HepG2 (cell line): ENCODE results near the gene COPZ2. TPM values are rescaled to one million over a fixed set of nuclear protein-coding genes. Genes with fewer than 3 reads are reported as not detected.

ENCODE experiments used
- ATF5 ChIP-seq: sonication (generic); formaldehyde crosslinking; IDR thresholded peaks from 2 replicates; pipeline ENCODE4 v1.4.0; 2020; ENCODE audit warnings: mild to moderate bottlenecking, low read depth, missing genetic modification reagents
- ATF7-NPFF ChIP-seq: sonication (generic); formaldehyde crosslinking; IDR thresholded peaks from 2 replicates; pipeline ENCODE4 v1.8.1; 2023; ENCODE audit warnings: mild to moderate bottlenecking, low read depth, missing genetic modification reagents, moderate library complexity
- ELF1 ChIP-seq: sonication (generic); formaldehyde crosslinking; IDR thresholded peaks from 2 replicates; pipeline ENCODE4 v1.4.0; 2020; ENCODE audit warnings: missing genetic modification reagents
- ETV5 ChIP-seq: IDR thresholded peaks from 2 replicates; pipeline ENCODE4 v1.6.1; 2018; ENCODE audit warnings: missing biosample characterization, missing genetic modification reagents, inconsistent platforms, borderline replicate concordance
- FOXK2 ChIP-seq: fragments of 450-650 bp; IDR thresholded peaks from 2 replicates; pipeline ENCODE4 v1.6.1; 2016
- HES4 ChIP-seq: sonication (generic); formaldehyde crosslinking; IDR thresholded peaks from 2 replicates; pipeline ENCODE4 v1.9.0; 2021; ENCODE audit warnings: mild to moderate bottlenecking, missing genetic modification reagents, borderline replicate concordance
- IKZF4 ChIP-seq: sonication (generic); formaldehyde crosslinking; IDR thresholded peaks from 2 replicates; pipeline ENCODE4 v1.5.1; 2020; ENCODE audit warnings: borderline replicate concordance, mild to moderate bottlenecking, low read depth, missing genetic modification reagents; ENCODE audit errors: not compliant biosample characterization
- MAFK ChIP-seq, 2 experiments: IDR thresholded peaks in 1 of 2; conservative IDR thresholded peaks in 1 of 2; 2 replicates each; pipeline ENCODE4 v1.6.1; 2011; ENCODE audit warnings: improper control_type of control experiment in 2 of 2, low read length in 2 of 2
- ONECUT2 ChIP-seq: sonication (generic); formaldehyde crosslinking; IDR thresholded peaks from 2 replicates; pipeline ENCODE4 v1.4.0; 2020; ENCODE audit warnings: missing genetic modification reagents
- SMAD1 ChIP-seq: sonication (generic); formaldehyde crosslinking; IDR thresholded peaks from 2 replicates; pipeline ENCODE4 v1.4.0; 2020; ENCODE audit warnings: missing genetic modification reagents, low read depth, mild to moderate bottlenecking, borderline replicate concordance
- TBL1XR1 ChIP-seq: fragments of 150-350 bp; IDR thresholded peaks from 2 replicates; pipeline ENCODE4 v1.6.1; 2014; ENCODE audit warnings: borderline replicate concordance, low read length; ENCODE audit not compliant: partially characterized antibody
- TFE3 ChIP-seq: IDR thresholded peaks from 2 replicates; pipeline ENCODE4 v1.6.1; 2016
- THAP11 ChIP-seq: IDR thresholded peaks from 2 replicates; pipeline ENCODE4 v1.6.1; 2016; ENCODE audit warnings: missing biosample characterization, missing genetic modification reagents
- U2AF1 ChIP-seq: fragments of 200-400 bp; formaldehyde crosslinking; optimal IDR thresholded peaks from 2 replicates; pipeline ENCODE3; 2017; ENCODE audit warnings: mild to moderate bottlenecking, low read depth, low read length
- ZBTB37 ChIP-seq: sonication (generic); formaldehyde crosslinking; IDR thresholded peaks from 2 replicates; pipeline ENCODE4 v1.4.0; 2020; ENCODE audit warnings: mild to moderate bottlenecking, missing genetic modification reagents
- ZNF234 ChIP-seq: sonication (generic); formaldehyde crosslinking; conservative IDR thresholded peaks from 2 replicates; pipeline ENCODE4 v1.5.1; 2020; ENCODE audit warnings: mild to moderate bottlenecking, missing genetic modification reagents
- ZNF253 ChIP-seq: sonication (generic); formaldehyde crosslinking; IDR thresholded peaks from 2 replicates; pipeline ENCODE4 v1.8.0; 2022; ENCODE audit warnings: mild to moderate bottlenecking, missing genetic modification reagents, borderline replicate concordance
- ZNF468 ChIP-seq: sonication (generic); formaldehyde crosslinking; IDR thresholded peaks from 2 replicates; pipeline ENCODE4 v1.8.0; 2022; ENCODE audit warnings: mild to moderate bottlenecking, moderate library complexity, missing genetic modification reagents
- ZNF574 ChIP-seq: sonication (generic); formaldehyde crosslinking; IDR thresholded peaks from 2 replicates; pipeline ENCODE4 v1.4.0; 2020; ENCODE audit warnings: missing genetic modification reagents
- ZNF703 ChIP-seq: sonication (generic); formaldehyde crosslinking; IDR thresholded peaks from 2 replicates; pipeline ENCODE4 v1.5.1; 2020; ENCODE audit warnings: missing genetic modification reagents, mild to moderate bottlenecking, moderate library complexity, borderline replicate concordance
- ZNF713 ChIP-seq: sonication (generic); formaldehyde crosslinking; IDR thresholded peaks from 2 replicates; pipeline ENCODE4 v1.4.0; 2020; ENCODE audit warnings: mild to moderate bottlenecking, missing genetic modification reagents
- ZNF749 ChIP-seq: sonication (generic); formaldehyde crosslinking; IDR thresholded peaks from 2 replicates; pipeline ENCODE4 v1.8.0; 2022; ENCODE audit warnings: mild to moderate bottlenecking, missing genetic modification reagents, moderate library complexity, borderline replicate concordance
- ZNF792 ChIP-seq: IDR thresholded peaks from 2 replicates; pipeline ENCODE4 v1.6.1; 2016
- polyA plus RNA-seq, 8 experiments: library from polyadenylated mRNA; depleted of rRNA in 3 of 8; stranded (reverse) in 7 of 8; unstranded in 1 of 8; fragments of >200 nt; fragmentation: Illumina TruSeq in 4 of 8; extraction: Trizol in 4 of 8; gene quantifications; 2 replicates each; pipeline versions ENCODE4 v1.2.1 to v1.2.3, GENCODE V29; 2011 to 2016; ENCODE audit warnings: low read depth in 4 of 8, missing spikeins in 1 of 8, mixed read lengths in 1 of 8; ENCODE audit not compliant: insufficient read depth in 1 of 8
- total RNA-seq, 5 experiments: library from RNA; depleted of rRNA; stranded (reverse); fragments of >200 nt; fragmentation: Illumina TruSeq; extraction: Trizol; gene quantifications; 2 replicates each; pipeline ENCODE4 v1.2.3, GENCODE V29; 2016; ENCODE audit warnings: low read depth in 1 of 5

Gene COPZ2
- total and polyA plus RNA-seq, 2 of the 13 experiments (the other 11 are each of a cell fraction or from before 2014, with no cell fraction given) = 0.61 to 1.5 TPM

GRCh38 chr17:48048384-48049126 lies 11.0 kb upstream of the COPZ2 start (continued):
- no peak; the same call in 1 of the 2 replicates for TF ChIP-seq SMAD1 (CRISPR knock-in tag)
- TF ChIP-seq ATF7-NPFF (CRISPR knock-in tag) = peak; percentile 80
- no peak for TF ChIP-seq MAFK (conservative IDR thresholded peaks at IDR 0.05 in 1 of 2, IDR thresholded peaks at IDR 0.05 in 1 of 2; ENCODE audit: low read length in 2 of 2)
- peak; percentile 83 for TF ChIP-seq ZNF574 (CRISPR knock-in tag)
- peak; percentile 38; the same call in 1 of the 2 replicates for TF ChIP-seq FOXK2
- no peak for TF ChIP-seq U2AF1
- TF ChIP-seq ATF5 (CRISPR knock-in tag) = no peak
- TF ChIP-seq TFE3 (CRISPR knock-in tag) = 0 out of 2 replicates have a peak, but pooled peaks have one; percentile 4
- TF ChIP-seq ELF1 = no peak
- peak; percentile 22; the same call in 1 of the 2 replicates for TF ChIP-seq ETV5 (CRISPR knock-in tag)
- TF ChIP-seq ZNF792 (CRISPR knock-in tag) = peak; percentile 74
- no peak for TF ChIP-seq TBL1XR1
- TF ChIP-seq IKZF4 (CRISPR knock-in tag) = peak; percentile 65
- no peak for TF ChIP-seq ZNF468 (CRISPR knock-in tag)
- TF ChIP-seq ZNF749 = no peak
- TF ChIP-seq ZNF234 (CRISPR knock-in tag) = no peak
- TF ChIP-seq ZNF253 (CRISPR knock-in tag) = no peak
- TF ChIP-seq ZNF713 = peak; percentile 59; the same call in 1 of the 2 replicates
- no peak for TF ChIP-seq ZBTB37
- no peak; the same call in 1 of the 2 replicates for TF ChIP-seq HES4 (CRISPR knock-in tag)
- peak; percentile 20; the same call in 1 of the 2 replicates for TF ChIP-seq ONECUT2
- TF ChIP-seq THAP11 = no peak; the same call in none of the 2 replicates
- no peak; the same call in 1 of the 2 replicates for TF ChIP-seq ZNF703
